GM10847 (cell line): ENCODE measurements around the gene CHD3.
A peak's percentile ranks its signal among the peaks of the same experiment; 100 is the strongest.

Source experiments
- POLR2A ChIP-seq: IDR thresholded peaks from 2 replicates; pipeline ENCODE4 v1.6.1; 2011; ENCODE audit not compliant: insufficient read length; ENCODE audit errors: extremely low read depth

The CHD3 gene

DNA sequence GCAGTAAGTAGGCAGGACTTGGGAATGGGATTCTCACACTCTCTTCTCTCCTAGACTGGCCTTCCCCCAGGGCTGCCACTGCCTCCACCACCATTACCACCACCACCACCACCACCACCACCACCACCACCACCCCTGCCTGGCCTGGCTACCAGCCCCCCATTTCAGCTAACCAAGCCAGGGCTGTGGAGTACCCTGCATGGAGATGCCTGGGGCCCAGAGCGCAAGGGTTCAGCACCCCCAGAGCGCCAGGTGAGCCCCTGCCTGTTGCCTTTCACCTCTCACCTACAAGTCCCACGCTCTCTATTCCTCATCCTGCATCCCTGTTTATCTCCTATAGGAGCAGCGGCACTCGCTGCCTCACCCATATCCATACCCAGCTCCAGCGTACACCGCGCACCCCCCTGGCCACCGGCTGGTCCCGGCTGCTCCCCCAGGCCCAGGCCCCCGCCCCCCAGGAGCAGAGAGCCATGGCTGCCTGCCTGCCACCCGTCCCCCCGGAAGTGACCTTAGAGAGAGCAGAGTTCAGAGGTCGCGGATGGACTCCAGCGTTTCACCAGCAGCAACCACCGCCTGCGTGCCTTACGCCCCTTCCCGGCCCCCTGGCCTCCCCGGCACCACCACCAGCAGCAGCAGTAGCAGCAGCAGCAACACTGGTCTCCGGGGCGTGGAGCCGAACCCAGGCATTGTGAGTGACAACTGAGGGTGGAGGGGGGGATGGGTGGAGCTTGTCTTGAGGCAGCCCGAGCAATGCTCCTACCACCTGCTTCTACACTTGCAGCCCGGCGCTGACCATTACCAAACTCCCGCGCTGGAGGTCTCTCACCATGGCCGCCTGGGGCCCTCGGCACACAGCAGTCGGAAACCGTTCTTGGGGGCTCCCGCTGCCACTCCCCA is 41.6 kb upstream of the CHD3 start:
- no peak for TF ChIP-seq POLR2A

DNA sequence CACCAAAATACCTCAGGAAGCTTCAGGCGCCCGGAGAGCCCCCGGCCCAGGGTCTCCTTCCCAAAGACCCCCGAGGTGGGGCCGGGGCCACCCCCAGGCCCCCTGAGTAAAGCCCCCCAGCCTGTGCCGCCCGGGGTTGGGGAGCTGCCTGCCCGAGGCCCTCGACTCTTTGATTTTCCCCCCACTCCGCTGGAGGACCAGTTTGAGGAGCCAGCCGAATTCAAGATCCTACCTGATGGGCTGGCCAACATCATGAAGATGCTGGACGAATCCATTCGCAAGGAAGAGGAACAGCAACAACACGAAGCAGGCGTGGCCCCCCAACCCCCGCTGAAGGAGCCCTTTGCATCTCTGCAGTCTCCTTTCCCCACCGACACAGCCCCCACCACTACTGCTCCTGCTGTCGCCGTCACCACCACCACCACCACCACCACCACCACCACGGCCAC is 40.4 kb upstream of the CHD3 start:
- no peak for TF ChIP-seq POLR2A

DNA sequence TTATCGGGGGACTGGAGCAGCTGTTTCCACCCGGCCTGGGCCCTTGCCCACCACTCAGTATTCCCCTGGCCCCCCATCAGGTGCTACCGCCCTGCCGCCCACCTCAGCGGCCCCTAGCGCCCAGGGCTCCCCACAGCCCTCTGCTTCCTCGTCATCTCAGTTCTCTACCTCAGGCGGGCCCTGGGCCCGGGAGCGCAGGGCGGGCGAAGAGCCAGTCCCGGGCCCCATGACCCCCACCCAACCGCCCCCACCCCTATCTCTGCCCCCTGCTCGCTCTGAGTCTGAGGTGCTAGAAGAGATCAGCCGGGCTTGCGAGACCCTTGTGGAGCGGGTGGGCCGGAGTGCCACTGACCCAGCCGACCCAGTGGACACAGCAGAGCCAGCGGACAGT is 39.9 kb upstream of the CHD3 start:
- TF ChIP-seq POLR2A = no peak

DNA sequence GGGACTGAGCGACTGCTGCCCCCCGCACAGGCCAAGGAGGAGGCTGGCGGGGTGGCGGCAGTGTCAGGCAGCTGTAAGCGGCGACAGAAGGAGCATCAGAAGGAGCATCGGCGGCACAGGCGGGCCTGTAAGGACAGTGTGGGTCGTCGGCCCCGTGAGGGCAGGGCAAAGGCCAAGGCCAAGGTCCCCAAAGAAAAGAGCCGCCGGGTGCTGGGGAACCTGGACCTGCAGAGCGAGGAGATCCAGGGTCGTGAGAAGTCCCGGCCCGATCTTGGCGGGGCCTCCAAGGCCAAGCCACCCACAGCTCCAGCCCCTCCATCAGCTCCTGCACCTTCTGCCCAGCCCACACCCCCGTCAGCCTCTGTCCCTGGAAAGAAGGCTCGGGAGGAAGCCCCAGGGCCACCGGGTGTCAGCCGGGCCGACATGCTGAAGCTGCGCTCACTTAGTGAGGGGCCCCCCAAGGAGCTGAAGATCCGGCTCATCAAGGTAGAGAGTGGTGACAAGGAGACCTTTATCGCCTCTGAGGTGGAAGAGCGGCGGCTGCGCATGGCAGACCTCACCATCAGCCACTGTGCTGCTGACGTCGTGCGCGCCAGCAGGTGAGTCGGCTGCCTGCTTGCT is 39.3 kb upstream of the CHD3 start:
- no peak for TF ChIP-seq POLR2A

DNA sequence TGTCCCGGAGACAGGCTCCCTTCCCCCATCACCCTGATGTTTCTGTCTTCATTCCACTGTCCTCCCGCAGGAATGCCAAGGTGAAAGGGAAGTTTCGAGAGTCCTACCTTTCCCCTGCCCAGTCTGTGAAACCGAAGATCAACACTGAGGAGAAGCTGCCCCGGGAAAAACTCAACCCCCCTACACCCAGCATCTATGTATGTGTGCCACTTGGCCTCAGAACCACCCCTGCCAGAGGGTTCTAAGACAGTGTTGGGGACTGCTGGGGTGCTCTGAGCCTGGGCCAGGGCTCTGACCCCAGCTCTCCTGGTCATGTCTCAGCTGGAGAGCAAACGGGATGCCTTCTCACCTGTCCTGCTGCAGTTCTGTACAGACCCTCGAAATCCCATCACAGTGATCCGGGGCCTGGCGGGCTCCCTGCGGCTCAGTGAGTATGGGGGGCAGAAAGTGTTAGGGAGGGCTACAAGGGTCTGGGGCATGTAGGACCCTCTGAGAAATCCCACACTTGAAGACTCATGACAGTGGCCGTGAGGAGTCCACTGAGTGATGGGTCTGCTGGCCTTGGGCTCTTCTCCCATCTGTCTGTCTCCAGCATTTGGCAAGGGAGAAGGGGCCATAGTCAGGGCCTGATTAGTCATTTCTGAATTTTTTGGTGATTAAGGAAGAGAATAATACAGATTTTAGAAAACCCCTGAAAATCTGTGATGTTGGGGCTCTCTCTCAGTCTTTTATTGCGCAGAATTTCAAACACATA is 38.7 kb upstream of the CHD3 start:
- TF ChIP-seq POLR2A = no peak

DNA sequence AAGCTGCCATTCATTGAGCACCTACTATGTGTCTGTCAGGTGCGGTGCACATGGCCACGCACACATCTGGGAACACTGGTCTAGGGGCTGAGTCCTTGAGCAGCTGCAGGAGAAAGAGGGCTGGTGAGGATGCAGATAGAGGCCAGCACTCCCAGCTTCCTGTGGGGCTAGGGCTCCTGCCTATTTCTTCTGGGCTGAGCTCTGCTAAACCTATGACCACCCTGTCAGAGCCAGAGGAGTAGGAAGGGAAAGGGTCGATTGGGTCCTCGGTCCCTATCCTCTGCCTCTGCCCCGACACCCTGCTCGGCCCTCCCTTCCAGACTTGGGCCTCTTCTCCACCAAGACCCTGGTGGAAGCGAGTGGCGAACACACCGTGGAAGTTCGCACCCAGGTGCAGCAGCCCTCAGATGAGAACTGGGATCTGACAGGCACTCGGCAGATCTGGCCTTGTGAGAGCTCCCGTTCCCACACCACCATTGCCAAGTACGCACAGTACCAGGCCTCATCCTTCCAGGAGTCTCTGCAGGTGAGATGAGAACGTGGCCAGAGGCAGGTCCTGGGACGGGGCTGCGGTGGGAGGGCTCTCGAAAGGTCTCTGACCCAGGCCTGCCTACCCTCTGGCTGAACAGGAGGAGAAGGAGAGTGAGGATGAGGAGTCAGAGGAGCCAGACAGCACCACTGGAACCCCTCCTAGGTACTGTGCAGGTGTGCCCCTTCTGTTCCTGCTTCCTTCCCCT is 37.7 kb upstream of the CHD3 start:
- no peak for TF ChIP-seq POLR2A

DNA sequence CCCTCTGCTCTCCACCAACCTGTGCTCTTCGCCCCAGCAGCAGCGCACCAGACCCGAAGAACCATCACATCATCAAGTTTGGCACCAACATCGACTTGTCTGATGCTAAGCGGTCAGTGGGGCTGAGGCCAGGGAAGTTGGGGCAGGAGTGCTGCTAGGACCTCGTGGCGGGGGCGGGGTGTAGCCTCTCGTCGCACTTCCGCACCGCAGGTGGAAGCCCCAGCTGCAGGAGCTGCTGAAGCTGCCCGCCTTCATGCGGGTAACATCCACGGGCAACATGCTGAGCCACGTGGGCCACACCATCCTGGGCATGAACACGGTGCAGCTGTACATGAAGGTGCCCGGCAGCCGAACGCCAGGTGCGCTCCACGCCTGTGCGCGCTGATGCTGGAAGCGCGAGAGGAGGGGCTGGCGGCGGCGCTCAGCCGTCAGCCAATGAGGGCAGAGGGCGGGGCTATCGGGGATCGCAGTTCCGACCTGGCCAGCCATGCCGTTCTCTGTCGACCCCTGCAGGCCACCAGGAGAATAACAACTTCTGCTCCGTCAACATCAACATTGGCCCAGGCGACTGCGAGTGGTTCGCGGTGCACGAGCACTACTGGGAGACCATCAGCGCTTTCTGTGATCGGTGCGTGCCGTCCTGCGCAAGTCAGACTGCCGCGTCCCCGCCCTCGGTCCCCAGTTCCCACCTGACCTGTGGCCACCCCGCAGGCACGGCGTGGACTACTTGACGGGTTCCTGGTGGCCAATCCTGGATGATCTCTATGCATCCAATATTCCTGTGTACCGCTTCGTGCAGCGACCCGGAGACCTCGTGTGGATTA is 36.9 kb upstream of the CHD3 start:
- peak; percentile 64 for TF ChIP-seq POLR2A

DNA sequence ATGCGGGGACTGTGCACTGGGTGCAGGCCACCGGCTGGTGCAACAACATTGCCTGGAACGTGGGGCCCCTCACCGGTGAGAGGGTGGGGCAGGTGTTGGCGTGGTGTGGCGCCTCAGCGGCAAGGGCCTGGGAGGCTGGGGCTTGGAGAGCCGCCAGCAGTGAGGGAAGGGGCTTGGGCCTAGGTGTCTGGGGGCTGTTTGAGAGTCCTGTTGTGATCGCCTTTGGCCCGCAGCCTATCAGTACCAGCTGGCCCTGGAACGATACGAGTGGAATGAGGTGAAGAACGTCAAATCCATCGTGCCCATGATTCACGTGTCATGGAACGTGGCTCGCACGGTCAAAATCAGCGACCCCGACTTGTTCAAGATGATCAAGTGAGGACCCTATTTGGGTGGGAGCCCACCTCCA is 36.3 kb upstream of the CHD3 start:
- no peak for TF ChIP-seq POLR2A

DNA sequence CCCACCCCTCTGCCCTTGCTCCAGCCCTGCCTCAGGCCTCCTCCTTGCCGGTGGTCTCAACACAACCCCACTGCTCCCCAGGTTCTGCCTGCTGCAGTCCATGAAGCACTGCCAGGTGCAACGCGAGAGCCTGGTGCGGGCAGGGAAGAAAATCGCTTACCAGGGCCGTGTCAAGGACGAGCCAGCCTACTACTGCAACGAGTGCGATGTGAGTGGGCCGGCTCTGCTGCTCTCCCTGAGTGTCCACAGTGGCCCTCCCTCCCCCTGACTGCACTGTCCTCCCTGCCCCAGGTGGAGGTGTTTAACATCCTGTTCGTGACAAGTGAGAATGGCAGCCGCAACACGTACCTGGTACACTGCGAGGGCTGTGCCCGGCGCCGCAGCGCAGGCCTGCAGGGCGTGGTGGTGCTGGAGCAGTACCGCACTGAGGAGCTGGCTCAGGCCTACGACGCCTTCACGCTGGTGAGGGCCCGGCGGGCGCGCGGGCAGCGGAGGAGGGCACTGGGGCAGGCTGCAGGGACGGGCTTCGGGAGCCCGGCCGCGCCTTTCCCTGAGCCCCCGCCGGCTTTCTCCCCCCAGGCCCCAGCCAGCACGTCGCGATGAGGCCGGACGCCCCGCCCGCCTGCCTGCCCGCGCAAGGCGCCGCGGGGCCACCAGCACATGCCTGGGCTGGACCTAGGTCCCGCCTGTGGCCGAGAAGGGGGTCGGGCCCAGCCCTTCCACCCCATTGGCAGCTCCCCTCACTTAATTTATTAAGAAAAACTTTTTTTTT is 35.5 kb upstream of the CHD3 start:
- no peak for TF ChIP-seq POLR2A

DNA sequence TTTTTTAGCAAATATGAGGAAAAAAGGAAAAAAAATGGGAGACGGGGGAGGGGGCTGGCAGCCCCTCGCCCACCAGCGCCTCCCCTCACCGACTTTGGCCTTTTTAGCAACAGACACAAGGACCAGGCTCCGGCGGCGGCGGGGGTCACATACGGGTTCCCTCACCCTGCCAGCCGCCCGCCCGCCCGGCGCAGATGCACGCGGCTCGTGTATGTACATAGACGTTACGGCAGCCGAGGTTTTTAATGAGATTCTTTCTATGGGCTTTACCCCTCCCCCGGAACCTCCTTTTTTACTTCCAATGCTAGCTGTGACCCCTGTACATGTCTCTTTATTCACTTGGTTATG is 34.9 kb upstream of the CHD3 start:
- TF ChIP-seq POLR2A = no peak

DNA sequence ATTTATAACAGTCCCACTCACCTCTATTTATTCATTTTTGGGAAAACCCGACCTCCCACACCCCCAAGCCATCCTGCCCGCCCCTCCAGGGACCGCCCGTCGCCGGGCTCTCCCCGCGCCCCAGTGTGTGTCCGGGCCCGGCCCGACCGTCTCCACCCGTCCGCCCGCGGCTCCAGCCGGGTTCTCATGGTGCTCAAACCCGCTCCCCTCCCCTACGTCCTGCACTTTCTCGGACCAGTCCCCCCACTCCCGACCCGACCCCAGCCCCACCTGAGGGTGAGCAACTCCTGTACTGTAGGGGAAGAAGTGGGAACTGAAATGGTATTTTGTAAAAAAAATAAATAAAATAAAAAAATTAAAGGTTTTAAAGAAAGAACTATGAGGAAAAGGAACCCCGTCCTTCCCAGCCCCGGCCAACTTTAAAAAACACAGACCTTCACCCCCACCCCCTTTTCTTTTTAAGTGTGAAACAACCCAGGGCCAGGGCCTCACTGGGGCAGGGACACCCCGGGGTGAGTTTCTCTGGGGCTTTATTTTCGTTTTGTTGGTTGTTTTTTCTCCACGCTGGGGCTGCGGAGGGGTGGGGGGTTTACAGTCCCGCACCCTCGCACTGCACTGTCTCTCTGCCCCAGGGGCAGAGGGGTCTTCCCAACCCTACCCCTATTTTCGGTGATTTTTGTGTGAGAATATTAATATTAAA is 34.4 kb upstream of the CHD3 start:
- no peak for TF ChIP-seq POLR2A

DNA sequence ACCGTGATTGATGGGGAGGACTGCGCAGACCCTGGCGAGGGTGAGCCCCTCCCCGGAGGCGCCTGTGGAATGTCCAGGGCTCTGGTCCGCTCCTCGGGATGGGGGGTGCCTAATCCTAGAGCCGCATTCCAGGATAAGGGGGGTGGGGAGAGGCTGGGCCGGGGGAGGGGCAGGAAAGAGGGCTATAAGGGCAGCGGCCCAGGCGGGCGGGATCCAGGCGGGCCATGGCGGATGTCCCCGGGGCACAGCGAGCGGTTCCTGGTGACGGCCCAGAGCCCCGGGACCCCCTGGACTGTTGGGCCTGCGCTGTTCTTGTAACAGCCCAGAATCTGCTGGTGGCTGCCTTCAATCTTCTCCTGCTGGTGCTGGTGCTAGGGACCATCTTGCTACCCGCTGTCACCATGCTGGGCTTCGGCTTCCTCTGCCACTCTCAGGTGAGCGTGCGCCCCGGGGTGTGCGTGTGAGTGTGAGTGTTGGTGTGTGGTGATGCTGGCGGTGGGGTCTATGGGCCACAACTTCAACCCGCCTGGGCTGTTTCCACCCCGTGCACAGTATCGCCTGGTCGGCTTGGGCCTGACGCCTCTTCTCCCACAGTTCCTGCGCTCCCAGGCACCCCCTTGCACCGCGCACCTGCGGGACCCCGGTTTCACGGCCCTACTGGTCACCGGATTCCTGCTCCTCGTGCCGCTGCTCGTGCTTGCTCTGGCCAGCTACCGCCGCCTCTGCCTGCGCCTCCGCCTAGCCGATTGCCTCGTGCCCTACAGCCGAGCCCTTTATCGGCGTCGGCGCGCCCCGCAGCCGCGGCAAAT is 33.5 kb upstream of the CHD3 start, which contains the start of gene TMEM88:
Gene TMEM88, plus strand, starts transcription at position 216 of the 809 bp plus-strand sequence. Its CDS starts 9 bp downstream, at position 225.
- no peak for TF ChIP-seq POLR2A
